SHP77 (cell line): ENCODE results near the gene GSTO2.

Experiments
- DNase-seq, 2 experiments: peaks; one replicate each; lab custom pipeline; 2025; lab: John Stamatoyannopoulos, UW

The GSTO2 gene

GRCh38 chr10:104340641-104341040 lies 71.7 kb downstream of the GSTO2 start:
- DNase-seq, result no peak

GRCh38 chr10:104342941-104343411 lies 74.0 kb downstream of the GSTO2 start:
- DNase-seq, result no peak

- no peak for DNase-seq
Observed at GRCh38 chr10:104344219-104344618, 75.2 kb downstream of the GSTO2 start.

GRCh38 chr10:104345515-104345914 lies 76.5 kb downstream of the GSTO2 start:
- DNase-seq, result no peak

- DNase-seq, result no peak
Observed at GRCh38 chr10:104345941-104346340, 77.0 kb downstream of the GSTO2 start.

GRCh38 chr10:104347295-104348045 lies 78.5 kb downstream of the GSTO2 start:
- no peak for DNase-seq

GRCh38 chr10:104348601-104349000 lies 79.6 kb downstream of the GSTO2 start:
- no peak for DNase-seq

GRCh38 chr10:104349623-104350126 lies 80.7 kb downstream of the GSTO2 start:
- DNase-seq, result no peak

- peak; percentile 58 to 66 for DNase-seq
Observed at GRCh38 chr10:104350127-104350635, 81.2 kb downstream of the GSTO2 start.

- no peak for DNase-seq
Observed at GRCh38 chr10:104351061-104351702, 82.2 kb downstream of the GSTO2 start.

GRCh38 chr10:104351919-104352318 lies 82.9 kb downstream of the GSTO2 start:
- no peak for DNase-seq

GRCh38 chr10:104353325-104354048 lies 84.5 kb downstream of the GSTO2 start, which contains the start of gene CFAP58:
Gene CFAP58, plus strand, starts transcription at chr10:104353833. Its CDS starts 65 bp downstream, at chr10:104353898.
- peak; percentile 84 to 90 for DNase-seq
